NCI-H526 treated with DMSO at 0.1 percent for 48 hours (cell line): Measurements from ENCODE around the gene UTS2.

Experiments
- DNase-seq: peaks from one replicate; lab custom pipeline; 2025; lab: John Stamatoyannopoulos, UW

Gene UTS2, protein sequence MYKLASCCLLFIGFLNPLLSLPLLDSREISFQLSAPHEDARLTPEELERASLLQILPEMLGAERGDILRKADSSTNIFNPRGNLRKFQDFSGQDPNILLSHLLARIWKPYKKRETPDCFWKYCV

DNA sequence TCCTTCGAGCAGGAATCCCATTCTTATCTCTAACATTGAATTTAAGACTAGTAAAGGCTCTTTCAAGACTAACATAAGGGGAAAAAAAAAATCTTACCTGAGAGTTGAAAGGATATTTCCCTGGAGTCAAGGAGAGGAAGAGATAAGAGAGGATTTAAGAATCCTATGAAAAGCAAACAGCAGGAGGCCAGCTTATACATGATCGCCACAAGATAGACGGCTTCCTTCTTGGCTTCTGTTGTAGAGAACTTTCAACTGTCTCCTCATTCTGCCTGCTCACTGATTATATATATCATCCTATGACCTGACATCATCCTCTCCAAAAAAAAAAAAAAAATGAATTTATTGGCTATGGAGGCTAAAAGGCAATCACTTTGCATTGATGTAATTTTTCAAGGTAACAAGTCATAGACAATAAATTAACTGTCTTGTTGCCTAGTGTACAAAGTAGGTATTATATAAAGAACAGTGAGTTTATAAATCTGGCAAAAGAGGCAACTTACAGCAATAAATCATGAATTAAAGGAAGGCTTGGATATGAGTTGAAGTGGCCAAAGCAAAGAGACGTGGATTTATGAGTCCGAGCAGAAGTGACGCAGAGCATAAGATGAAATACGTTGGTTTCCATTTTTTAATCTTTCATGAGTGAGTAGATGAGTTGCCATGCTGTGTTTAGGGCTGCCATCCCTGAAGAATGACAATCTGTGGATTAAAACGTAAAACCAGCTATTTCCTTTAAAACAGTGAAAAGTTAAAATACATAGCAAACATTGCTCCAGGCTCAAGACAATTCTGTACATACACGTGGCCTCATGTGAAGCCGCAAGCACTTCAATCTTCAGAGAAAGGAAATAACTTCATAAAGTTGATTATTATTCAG, at the start of gene UTS2:
UTS2 (minus strand) TSS at position 262 of the 880 bp plus-strand sequence; CDS start at position 200, 62 bp downstream.
- no peak for DNase-seq

DNA sequence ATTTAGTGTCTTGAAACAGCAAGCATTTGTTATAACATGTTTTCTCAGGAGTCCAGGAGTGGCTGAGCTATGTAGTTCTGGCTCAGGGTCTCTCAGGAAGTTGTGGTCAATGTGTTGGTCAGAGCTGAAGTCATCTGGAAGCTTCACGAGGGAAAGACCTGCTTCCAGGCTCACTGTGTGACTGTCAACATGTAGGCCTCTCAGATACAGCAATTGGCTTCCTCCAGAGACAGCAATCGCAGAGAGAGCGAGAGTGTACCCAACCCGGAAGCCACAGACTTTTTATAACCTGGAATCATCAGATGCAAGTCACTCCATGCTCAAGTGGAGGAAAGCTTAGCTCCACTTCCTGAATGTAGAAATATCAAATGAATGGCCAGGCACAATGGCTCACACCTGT, 46.9 kb upstream of the UTS2 start:
- DNase-seq, result no peak

DNA sequence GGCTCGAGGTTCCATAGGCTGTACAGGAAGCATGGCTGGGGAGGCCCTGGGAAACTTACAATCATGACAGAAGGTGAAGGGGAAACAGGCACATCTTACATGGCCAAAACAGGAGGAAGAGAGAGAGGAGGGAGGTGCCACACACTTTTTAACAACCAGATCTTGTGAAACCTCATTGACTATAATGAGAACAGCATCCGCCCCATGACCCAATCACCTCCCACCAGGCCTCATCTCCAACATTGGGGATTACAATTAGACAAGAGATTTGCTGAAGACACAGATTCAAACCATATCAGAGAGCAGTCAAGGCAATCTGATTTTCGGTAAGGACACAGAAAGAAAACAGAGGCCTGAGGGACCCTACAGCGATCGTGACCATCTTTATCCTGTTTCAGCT, 46.1 kb upstream of the UTS2 start:
- no peak for DNase-seq

DNA sequence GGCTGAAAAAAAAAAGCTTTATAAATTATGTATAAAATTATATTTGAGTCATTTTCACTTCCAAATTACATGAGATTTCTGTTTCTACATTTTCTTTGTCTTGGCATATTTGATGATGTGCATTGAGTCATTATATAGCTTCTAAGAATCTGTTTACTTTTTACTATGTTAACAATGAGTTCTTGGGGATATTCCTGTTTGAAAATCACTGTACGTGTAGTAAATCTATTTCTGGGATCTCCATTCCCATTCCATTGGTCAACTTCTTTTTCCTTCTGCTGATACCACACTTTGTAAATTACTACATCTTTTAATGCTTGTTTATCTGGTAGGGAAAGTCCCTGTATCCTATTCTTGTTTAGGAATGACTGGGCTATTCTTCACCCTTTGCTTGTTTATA, 44.1 kb upstream of the UTS2 start:
- no peak for DNase-seq

DNA sequence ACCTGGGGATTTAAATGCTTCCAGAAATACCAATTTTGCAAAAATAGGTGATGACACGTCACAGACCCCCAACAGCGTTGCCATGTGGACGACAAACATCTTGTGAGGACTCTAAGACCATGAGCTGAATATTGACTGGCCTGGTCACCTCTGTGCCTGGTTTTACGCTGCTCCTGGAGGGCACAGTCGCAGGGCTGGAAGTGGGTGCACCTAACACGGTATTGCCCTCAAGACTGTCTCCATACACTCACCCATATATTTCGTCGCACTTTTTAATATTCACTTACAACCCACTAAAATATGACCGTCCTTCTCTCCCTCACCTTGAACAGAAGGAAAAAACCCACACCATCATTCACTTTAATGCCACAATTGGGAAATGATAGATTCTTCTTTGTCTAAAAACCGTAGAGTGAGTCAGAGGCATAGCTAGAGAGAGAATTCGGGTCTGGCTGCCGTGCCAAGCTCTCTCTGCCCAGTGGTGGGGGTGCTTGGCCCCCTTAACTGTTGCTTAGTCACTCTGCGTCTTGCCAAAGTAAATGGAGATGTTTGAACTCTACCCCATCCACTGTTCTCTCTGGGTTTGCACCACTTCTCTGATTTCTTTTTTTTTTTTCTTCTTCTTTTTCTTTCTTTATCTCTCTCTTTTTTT, 40.8 kb upstream of the UTS2 start:
- DNase-seq, result no peak

DNA sequence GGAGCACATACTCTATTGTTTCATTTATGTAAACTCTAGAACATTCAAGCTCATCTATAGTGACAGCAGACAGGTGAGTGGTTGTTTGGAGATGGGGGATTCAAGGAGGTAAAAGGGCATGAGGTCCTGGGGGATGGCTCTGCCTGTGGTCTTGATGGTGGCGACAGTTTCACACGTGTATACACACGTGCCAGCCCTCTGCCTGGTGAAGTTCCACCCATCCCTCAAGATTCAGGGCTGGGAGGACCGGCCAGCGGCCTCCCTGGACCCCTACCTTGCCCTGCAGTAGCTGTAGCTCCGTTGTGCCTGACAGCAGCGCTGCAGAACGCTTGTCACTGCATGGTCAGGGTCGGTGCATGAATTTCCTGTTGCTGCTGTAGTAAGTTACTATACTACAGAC, 38.9 kb upstream of the UTS2 start:
- DNase-seq, result no peak

DNA sequence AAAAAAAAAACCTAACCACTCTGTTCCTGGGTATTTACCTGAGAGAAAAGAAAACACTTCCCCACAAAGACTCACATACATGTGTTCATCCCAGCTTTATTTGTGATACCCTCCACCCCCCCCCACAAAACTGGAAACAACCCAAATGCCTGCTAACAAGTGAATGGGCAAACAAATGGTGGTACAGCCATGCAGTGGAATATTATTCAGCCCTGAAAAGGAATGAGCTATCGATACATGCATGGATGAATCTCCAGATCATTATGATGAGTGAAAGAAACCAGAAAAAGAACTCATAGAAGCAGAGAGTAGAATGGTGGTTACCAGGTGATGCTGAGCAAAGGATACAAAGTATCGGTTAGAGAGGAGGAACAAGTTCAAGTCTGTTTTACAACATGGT, 38.0 kb upstream of the UTS2 start:
- DNase-seq, result no peak

DNA sequence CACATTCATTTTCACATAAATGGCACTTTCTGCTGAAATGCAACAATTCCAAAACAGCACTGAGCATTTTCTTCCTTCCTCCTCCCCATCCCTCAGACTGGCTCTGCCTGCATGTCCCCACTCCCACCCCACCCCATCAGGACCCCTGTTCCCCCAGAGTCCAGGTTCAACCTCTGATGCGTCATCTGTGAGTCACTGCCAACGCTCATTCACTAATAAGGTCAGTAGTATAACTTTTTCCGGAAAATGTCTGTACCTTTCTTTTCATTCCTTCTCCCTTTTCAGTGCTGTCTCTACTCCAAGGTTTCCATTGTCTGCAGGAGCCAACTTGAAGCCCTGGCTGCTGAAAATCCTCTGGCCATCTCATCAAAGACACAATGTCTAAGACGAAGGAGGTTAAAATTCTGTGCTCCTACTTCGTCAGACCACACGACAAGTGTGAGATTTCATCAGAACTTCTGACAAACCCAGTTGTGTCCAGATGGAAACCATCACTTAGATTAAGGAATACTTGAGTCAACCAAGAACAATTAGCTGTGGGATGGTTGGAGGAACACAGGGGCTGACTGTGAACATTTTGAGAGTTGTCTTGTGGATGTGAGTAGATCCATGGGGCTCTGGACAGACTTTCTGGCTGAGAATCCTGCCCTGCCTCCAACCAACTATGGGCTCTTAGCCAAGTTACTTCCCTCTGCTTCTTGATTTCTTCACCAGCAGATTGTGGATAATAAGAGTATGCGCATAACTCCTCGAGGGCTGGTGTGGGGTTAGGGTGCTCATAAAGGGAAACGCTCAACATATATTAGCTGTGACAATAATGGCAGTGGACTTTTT, 35.6 kb upstream of the UTS2 start:
- DNase-seq, result no peak

DNA sequence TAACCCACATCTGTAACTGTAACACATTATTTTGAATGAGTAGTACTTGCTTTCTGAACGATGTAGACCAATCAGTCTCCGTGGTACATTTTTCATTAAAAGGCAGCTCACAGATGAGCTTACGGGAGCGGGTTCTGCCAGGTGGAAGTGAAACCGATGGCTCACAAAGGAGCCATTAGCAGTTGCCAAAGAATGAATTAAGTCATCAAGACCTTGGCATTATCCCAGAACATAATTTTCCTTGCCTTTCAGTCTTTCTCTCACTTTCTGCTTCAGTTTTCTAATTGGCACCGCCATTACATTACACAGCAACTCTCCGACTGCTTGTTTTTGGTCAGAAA, 33.5 kb upstream of the UTS2 start:
- DNase-seq, result no peak

DNA sequence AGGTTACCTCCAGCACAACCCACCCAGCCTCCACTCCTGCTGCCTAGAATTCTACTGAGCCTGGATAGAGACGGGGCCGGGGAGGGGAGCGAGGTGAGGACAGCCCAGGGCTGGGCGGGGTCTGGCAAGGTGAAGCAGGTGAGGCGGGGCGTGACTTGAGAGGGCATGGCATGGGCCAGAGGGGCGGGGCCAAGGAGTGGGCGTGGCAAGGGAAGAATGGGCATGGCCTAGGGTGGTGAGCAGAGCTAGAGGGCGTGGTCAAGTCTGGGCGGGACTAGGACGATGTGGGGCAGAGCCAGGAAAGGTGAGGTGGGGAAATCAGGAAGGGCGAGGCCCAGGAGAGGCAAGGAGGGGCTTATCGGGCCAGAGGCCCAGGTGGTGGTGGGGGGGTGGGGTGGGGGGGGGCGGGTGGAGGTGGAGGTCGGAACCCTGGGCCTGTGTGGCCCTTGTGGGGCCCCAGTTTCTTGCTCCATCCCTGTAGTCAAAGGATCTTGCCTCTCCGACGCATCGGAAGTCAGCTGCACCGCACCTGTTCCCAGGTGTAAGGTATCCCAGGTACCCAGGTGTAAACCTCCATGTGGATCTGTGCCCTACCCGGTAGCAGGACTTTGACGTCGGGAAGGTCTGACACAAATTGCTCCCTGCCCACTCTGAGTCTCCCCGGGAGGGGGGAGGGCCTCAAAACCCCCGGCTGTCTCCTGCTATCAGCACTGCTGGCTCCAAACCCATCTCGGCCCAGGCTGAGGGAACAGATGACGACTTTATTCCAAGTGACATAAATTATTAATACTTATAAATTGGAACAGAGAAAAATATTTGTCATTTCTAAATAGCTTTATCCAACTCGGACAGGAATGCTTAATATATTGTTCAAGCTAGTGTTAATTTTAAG, 32.9 kb upstream of the UTS2 start:
- peak; percentile 49 for DNase-seq

DNA sequence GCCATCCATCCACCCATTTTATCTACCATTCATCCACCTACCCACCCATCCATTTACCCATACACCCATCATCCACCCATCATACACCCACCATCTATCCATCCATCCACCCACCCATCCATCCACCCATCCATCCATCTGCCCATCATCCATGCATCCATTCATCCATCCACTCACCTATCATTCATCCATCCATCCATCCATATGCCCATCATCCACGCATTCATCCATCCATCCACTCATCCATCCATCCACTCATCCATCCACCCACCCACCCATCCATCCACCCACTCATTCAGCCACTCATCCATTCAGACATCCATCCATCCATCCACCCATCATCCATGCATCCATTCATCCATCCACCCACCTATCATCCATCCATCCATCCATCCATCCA, 31.9 kb upstream of the UTS2 start:
- no peak for DNase-seq

DNA sequence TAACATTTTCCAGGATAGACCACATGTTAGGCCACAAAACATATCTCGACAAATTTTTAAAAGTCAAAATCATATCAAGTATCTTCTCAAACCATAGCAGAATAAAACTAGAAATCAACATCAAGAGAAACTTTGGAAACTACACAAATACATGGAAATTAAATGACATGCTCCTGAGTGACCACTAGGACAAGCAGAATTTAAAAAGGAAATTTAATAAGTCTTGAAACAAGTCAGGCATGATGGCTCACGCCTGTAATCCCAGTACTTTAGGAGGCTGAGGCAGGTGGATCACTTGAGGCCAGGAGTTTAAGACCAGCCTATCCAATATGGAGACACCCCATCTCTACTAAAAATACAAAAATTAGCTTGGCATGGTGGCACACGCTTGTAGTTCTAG, 26.4 kb upstream of the UTS2 start:
- DNase-seq, result no peak

DNA sequence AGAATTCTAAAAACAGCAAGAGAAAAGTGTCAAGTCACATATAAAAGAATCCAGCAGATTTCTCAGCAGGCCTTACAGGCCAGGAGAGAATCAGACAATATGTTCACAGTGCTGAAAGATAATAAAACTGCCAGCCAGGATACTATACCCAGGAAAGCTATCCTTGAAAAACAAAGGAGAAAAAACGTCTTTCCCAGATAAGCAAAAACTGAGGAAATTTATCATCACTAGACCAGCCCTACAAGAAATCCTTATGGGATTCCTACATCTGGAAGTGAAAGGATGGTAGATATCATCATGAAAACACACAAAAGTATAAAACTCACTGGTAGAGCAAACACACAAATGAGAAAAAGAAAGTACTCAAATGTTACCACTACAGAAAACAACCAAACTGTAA, 25.2 kb upstream of the UTS2 start:
- DNase-seq, result no peak

DNA sequence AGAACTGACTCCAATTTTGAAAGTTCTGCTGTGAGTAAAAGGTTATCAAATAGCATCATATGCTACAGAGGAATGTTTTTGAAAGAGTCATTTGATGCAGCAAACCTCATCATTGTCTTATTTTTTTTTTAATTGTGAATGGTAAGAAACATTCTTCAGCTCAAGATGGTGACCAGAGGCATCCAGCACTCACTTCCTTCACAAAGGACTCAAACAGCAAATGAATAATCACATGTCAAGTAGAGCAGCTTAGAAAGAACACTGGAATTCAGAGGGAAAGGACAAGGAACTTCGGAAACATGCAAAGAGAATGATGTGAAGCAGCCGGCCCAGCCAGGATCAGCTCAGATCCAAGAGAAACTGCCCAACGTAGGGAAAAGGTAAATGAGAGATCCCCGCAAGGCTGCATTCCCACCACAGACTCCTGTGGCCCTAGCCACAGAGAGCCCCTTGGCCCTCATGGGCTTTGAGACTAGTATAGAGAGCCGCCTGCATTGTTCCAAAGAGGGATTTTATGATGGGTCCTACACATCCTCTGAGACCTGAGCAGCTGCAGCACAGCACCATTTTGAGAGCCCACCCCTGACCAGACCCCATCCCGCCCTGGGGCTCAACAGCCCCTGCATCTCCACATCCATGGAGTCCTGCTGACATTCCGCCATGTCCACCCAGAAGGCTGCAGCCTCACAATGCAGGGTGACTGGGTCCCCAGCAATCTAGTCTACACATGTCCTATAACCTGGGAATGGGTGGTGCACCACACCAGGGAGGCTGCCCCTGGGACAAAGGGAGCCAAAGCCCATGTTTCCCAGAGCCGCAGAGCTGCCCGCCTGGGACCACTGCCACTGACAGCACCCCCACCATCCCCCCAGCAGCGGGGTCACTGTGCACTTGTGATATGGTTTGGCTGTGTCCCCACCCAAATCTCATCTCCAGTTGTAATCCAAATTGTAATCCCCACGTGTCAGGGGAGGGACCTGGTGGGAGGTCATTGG, 21.2 kb upstream of the UTS2 start:
- DNase-seq, result no peak

DNA sequence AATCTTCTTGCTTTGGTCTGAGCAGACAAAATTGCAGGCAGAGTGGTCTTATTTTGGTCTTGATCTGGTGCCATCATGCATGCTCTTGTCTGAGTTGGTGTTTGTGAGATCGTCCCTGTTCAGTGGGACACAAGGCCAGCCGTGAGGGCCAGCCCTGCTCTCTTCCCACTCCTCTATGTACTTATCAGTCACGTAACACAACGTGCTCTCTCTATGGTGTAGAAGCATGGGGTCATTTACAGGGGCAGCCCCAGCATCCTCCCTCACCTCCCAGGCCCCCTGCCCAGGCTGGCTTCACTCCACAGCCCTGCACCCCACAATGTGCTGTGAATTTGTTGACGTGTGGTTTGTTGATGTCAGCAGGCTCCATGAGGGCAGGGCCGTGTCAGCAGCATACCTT, 18.3 kb upstream of the UTS2 start:
- no peak for DNase-seq

DNA sequence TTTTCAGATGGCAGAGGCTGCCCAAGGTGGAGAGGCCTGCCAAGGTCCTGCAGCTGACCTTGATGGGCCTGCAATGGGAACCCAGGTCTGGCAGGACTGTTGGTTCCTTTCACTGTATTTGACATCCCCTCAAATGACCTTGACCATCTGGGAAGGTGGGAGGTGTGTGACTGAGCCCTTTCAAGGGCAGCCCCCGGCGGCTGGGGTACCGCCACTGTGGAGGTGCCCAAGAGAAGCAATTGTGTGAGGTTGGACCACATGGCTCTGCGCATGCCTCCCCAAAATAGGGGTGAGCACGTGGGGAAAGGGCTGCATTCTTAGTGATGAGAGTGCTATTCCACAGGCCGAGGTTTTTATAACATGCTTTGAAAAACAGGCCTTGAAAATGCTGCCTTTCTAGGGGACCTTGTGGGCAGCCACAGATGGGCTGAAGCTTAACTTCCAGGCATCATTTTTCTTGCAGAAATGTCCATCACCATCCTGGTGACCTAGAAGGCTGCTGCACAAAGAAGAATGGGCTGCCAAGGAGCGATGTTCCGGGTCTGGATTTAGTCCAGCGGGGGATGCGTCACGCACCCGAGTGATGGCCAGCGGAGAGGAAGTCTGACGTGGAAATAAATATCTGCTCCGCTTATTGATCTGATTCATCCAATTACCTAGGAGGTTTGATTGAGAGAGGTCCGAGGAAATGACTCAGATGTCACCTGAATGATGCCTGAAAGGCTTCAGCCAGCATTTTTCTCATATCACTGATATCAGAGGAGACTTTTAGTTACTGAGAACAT, 16.5 kb upstream of the UTS2 start:
- DNase-seq, result no peak

DNA sequence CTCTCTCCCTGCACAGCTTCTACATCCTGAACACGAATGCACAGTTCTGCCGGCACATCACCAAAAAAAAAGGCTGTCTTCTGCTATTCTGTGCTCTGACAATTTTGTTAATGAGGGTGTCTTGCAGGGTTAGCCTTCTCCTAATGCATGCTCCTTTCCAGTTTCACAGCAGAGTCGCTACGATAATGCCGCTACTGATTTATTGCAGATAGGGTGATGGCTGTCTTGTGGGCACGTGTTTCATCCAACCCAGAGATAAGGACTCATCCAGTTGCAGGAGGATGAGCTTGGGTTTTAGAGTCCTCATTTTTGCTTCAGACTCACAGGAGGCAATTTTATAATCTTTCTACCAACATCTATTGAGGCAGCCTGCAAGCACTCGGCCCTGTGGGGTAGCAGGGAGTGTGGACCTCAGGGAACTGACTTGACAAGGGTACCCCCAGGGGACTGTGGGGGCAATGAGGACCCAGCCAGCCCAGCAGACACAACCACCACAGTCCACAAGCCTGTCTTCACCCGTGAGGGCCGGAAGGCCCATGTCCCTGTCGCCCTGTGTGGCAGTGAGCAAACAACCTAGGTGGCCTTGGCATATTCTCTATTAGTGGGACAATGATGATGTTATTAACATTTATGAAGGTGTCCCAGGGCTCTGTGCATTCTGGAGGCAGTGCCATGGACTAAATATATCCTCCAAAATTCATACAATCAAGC, 15.4 kb upstream of the UTS2 start:
- DNase-seq, result no peak

DNA sequence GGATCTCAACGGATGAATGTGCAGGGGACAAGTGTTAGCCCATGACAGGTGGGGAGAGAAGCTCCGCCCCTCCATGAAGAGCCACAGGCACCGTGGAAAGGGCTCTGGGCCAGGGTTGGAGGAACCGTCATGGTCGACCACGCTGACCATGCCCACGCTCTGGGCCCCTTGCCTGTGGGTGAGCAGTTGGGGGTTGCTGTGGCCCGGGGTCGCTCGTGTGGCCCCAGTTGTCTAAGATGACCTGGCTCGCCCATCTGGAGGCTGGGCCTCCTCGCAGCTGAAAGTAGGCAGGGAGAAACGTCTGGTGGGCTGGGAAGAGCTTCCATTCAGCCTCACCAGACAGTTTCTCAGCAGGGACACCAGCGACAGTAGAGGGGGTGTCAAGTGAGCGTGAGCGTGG, 13.1 kb upstream of the UTS2 start:
- DNase-seq, result no peak
